Lower lobe of right lung (tissue), 2 donors: ENCODE measurements around the gene ZNF780A. TPM values are rescaled to one million over a fixed set of nuclear protein-coding genes. Genes with fewer than 3 reads are reported as not detected.
A peak's percentile ranks its signal among the peaks of the same experiment; 100 is the strongest.

ENCODE experiments used
- ATAC-seq, 2 donors: fragments of 200-7000 bp; cut with Tn5 transposase; one replicate each; pipeline ENCODE4 v1.9.1; 2020 to 2022; ENCODE audit warnings: mild to moderate bottlenecking in 2 of 2, moderate library complexity in 2 of 2
- DNase-seq: peaks from one replicate; pipeline ENCODE4 v3.0.0-alpha.2; 2020
- H3K27ac ChIP-seq: fragments of 200-600 bp; one replicate; pipeline ENCODE4 v1.8.0; 2022
- H3K27me3 ChIP-seq: fragments of 200-600 bp; one replicate; pipeline ENCODE4 v1.8.0; 2022; ENCODE audit warnings: low read depth
- H3K36me3 ChIP-seq: fragments of 200-600 bp; one replicate; pipeline ENCODE4 v1.8.0; 2022; ENCODE audit warnings: mild to moderate bottlenecking
- H3K4me1 ChIP-seq: fragments of 200-600 bp; one replicate; pipeline ENCODE4 v1.8.0; 2022
- H3K4me3 ChIP-seq: fragments of 200-600 bp; one replicate; pipeline ENCODE4 v1.8.0; 2022; ENCODE audit warnings: mild to moderate bottlenecking
- H3K9me3 ChIP-seq: fragments of 200-600 bp; one replicate; pipeline ENCODE4 v1.8.0; 2022
- CTCF ChIP-seq: fragments of 200-600 bp; IDR thresholded peaks from one replicate; pipeline ENCODE4 v1.8.0; 2022; ENCODE audit warnings: antibody characterized with exemption, mild to moderate bottlenecking
- intact Hi-C: fragments of 100-400 bp; cut with DNase I; formaldehyde crosslinking; loops from one replicate; pipeline ENCODE4 v1.11.0; 2022
- total RNA-seq: library from RNA; stranded (reverse); fragmentation: NEBNext Ultra II Directional; extraction: Animal tissue kit (Norgen Biotek cat#: 25700); gene quantifications from one replicate; pipeline ENCODE4 v1.2.1, GENCODE V29; 2021
- donor health status: DM: no; HTN: yes; CAD: no; lungs with severe emphysema.

Gene ZNF780A
- total RNA-seq, 1 donor from 2014 or later, result 23.5 TPM

- no peaks in the 10 kb centered on the region for H3K27me3 ChIP-seq
- no peak for TF ChIP-seq CTCF
- no peak overlapping the region for H3K4me3 ChIP-seq
- no peaks in the 10 kb centered on the region for H3K9me3 ChIP-seq
- no peaks in the 10 kb centered on the region for H3K4me1 ChIP-seq
- no peak overlapping the region for H3K27ac ChIP-seq
- intact Hi-C loops, result no loop called here
- ATAC-seq (peak in 1 of 2 donors; percentile 32), DNase-seq (no peak)
- H3K36me3 ChIP-seq, result no peaks in the 10 kb centered on the region
These were observed 19.8 kb upstream of the ZNF780A start for GRCh38 chr19:40110570-40110969.

DNA sequence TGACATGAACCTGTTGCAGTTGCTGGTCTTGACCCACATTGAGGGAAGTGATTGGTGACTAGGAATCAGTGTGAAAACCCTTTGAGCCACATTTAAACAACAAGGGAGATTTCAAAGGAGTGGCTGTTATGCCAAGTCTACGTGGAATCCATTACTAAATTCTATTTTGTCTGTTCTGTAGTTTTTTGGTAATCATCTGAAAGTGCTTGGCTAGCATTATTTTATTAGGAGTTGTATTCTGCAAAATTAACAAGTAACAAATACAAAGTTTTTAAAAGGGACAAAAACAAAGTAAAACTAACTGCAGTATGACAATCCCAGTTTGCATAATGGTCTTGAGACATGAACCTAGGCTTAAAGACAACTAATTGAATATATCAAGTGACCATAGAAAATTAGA is 14.0 kb upstream of the ZNF780A start:
- H3K27ac ChIP-seq, result no peak overlapping the region
- no peak for TF ChIP-seq CTCF
- H3K27me3 ChIP-seq, result no peaks in the 10 kb centered on the region
- H3K4me3 ChIP-seq, result no peak overlapping the region
- H3K9me3 ChIP-seq, result no peaks in the 10 kb centered on the region
- DNase-seq, result no peak
- H3K4me1 ChIP-seq, result no peaks in the 10 kb centered on the region
- intact Hi-C loops, result no loop called here
- no peak for ATAC-seq
- no peaks in the 10 kb centered on the region for H3K36me3 ChIP-seq

DNA sequence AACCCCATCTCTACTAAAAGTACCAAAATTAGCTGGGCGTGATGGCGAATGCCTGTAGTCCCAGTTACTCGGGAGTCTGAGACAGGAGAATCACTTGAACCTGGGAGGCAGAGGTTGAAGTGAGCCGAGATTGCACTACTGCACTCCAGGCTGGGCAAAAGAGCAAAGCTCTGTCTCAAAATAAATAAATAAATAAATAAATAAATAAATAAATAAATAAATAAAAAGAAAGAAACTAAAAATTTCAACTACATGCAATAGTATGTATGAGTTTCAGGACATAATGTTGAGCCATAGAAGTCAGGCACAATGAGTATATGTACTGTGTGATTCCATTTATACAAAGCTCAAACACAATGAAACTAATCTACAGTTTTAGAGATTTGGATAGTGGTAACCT is 12.9 kb upstream of the ZNF780A start:
- ATAC-seq (no peak), DNase-seq (no peak)
- intact Hi-C loops, result no loop called here
- H3K27me3 ChIP-seq, result no peaks in the 10 kb centered on the region
- H3K27ac ChIP-seq, result no peak overlapping the region
- H3K4me3 ChIP-seq, result no peak overlapping the region
- no peaks in the 10 kb centered on the region for H3K9me3 ChIP-seq
- no peak for TF ChIP-seq CTCF
- H3K4me1 ChIP-seq, result no peaks in the 10 kb centered on the region
- H3K36me3 ChIP-seq, result no peaks in the 10 kb centered on the region

DNA sequence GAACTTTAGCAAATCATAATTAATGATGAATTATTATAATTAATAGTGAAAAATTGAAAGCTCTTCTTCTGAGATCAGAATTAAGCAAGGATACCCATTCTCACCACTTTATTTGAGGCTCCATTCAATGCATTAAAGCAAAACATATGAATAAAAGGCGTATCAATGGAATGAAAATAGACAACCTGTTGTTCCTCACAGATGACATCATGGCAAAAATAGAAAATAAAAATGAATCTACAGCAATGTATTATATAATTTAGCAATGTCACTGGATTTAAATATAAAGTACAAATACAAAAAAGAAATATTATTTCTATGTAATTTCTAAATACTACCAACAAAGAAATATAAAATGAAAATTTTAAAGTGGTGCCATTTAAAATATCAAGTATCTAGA is 11.1 kb upstream of the ZNF780A start:
- TF ChIP-seq CTCF, result no peak
- no peaks in the 10 kb centered on the region for H3K4me1 ChIP-seq
- H3K4me3 ChIP-seq, result no peak overlapping the region
- intact Hi-C loops, result no loop called here
- no peak overlapping the region for H3K27ac ChIP-seq
- no peak for ATAC-seq
- DNase-seq, result no peak
- H3K36me3 ChIP-seq, result no peaks in the 10 kb centered on the region
- peaks cover 2% of the 10 kb centered on the region for H3K27me3 ChIP-seq
- no peaks in the 10 kb centered on the region for H3K9me3 ChIP-seq

DNA sequence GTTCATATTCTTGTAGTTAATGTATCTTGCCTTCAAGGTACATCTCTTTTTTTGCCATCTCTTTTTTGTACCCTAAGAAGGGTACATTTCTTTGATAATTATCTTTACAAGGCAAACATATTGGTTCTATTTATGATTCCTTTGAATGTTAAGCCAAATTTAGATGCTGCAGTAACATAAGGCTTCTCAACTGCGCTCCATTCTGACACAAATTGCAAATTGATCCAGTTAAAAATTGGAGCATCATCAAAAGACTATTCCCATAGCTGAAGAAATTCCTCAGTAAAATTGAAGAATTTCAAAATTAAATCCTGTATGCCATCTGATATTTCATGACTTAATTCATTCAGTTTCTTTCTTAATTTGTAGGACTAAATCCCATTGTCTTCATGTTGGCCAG is 2.7 kb upstream of the ZNF780A start:
- peaks cover 19% of the 10 kb centered on the region for H3K4me1 ChIP-seq
- no peak for TF ChIP-seq CTCF
- no peak overlapping the region for H3K4me3 ChIP-seq
- ATAC-seq, result no peak
- intact Hi-C loops, result no loop called here
- H3K27me3 ChIP-seq, result peaks cover 14% of the 10 kb centered on the region
- H3K9me3 ChIP-seq, result no peaks in the 10 kb centered on the region
- H3K27ac ChIP-seq, result no peak overlapping the region
- H3K36me3 ChIP-seq, result no peaks in the 10 kb centered on the region
- DNase-seq, result no peak
